Heart right ventricle (tissue), 16 donors: Measurements from ENCODE around the gene CCR5AS.

Experiments used
- ATAC-seq, 8 donors: fragments of 200-7000 bp; cut with Tn5 transposase; one replicate each; pipeline ENCODE4 v1.9.1; 2020; ENCODE audit warnings: mild to moderate bottlenecking in 8 of 8, moderate library complexity in 8 of 8, moderate number of reproducible peaks in 1 of 8
- DNase-seq, 2 donors: peaks; one replicate each; pipeline ENCODE4 v3.0.0-alpha.2; 2020
- H3K27ac ChIP-seq, 10 donors: fragments of 200-600 bp; sonication (generic) in 2 of 10; one replicate each; pipeline versions ENCODE4 v1.5.0 to v1.8.0; 2020 to 2022; ENCODE audit warnings: mild to moderate bottlenecking in 3 of 10
- H3K27me3 ChIP-seq, 7 donors: fragments of 200-600 bp; one replicate each; pipeline ENCODE4 v1.8.0; 2021 to 2022; ENCODE audit warnings: mild to moderate bottlenecking in 2 of 7
- H3K36me3 ChIP-seq, 9 donors: fragments of 200-600 bp; sonication (generic) in 1 of 9; one replicate each; pipeline versions ENCODE4 v1.5.0 to v1.8.0; 2020 to 2022; ENCODE audit warnings: mild to moderate bottlenecking in 2 of 9
- H3K4me1 ChIP-seq, 9 donors: fragments of 200-600 bp; sonication (generic) in 1 of 9; one replicate each; pipeline versions ENCODE4 v1.5.0 to v1.8.0; 2020 to 2022; ENCODE audit warnings: mild to moderate bottlenecking in 4 of 9
- H3K4me3 ChIP-seq, 10 donors: fragments of 200-600 bp; sonication (generic) in 2 of 10; one replicate each; pipeline versions ENCODE4 v1.5.0 to v1.8.0; 2020 to 2022; ENCODE audit warnings: mild to moderate bottlenecking in 7 of 10, moderate library complexity in 2 of 10
- H3K9me3 ChIP-seq, 11 donors: fragments of 200-600 bp in 10 of 11; sonication (generic) in 2 of 11; one replicate each; pipeline versions ENCODE4 v1.5.0 to v1.8.0; 2013 to 2022; ENCODE audit warnings: mild to moderate bottlenecking in 2 of 11, control low read depth in 1 of 11, moderate library complexity in 1 of 11
- CTCF ChIP-seq, 9 donors: fragments of 200-600 bp; sonication (generic) in 2 of 9; IDR thresholded peaks; one replicate each; pipeline versions ENCODE4 v1.5.0 to v1.8.0; 2021 to 2022; ENCODE audit warnings: antibody characterized with exemption in 9 of 9, mild to moderate bottlenecking in 5 of 9, moderate library complexity in 1 of 9
- WGBS, 2 donors: extraction: QIAGEN DNeasy Blood & Tissue Kit; methylation state at CpG; one replicate each; pipeline ENCODE4 v1.1.7; 2013; ENCODE audit warnings: inconsistent platforms in 1 of 2; 5-methylcytosine and 5-hydroxymethylcytosine counted together
- intact Hi-C, 10 donors: fragments of 100-400 bp; cut with DNase I; formaldehyde crosslinking; loops; one replicate each; pipeline versions ENCODE4 v1.11.1 to v1.14.2; 2022
- donor health status: Arrhythmogenic right ventricular cardiomyopathy.
- donor health status: ischemic (EF 13 %, LVEDD 7.1; RV severe dilation, severe dysfunction).
- donor health status: healthy with polysubstance abuse.
- donor health status: DM: no; HTN: yes; CAD: no.
- donor health status: DM: no; HTN: no; CAD: no.
- donor health status: ischemic (EF 25% LVEDD 6.9; RV normal size, moderate dysfunction).
- donor health status: ischemic (EF 25% LVEDD 5.7; RV mildly dilated, moderate dysfunction).
- donor health status: healthy.
- donor health status: DM: yes; HTN: yes; CAD: no.
- donor health status: Ischemic cardiomyopathy.
- donor health status: ischemic (EF 35%, LVEDD 5.7; RV mildly dilated, moderate dysfunction).
- donor health status: nonischemic (EF 11% LVEDD 7.7; RV severe dilation, severe dysfunction).
- donor health status: DM: yes; HTN: yes; CAD: no.
- donor health status: PGD.
- donor health status: ischemic (EF 29% LVEDD 5.4; RV normal size, mild dysfunction).
- donor health status: nonischemic (EF 23%, LVEDD 6.1; RV moderate dilation, normal function).

CCR5AS gene

DNA sequence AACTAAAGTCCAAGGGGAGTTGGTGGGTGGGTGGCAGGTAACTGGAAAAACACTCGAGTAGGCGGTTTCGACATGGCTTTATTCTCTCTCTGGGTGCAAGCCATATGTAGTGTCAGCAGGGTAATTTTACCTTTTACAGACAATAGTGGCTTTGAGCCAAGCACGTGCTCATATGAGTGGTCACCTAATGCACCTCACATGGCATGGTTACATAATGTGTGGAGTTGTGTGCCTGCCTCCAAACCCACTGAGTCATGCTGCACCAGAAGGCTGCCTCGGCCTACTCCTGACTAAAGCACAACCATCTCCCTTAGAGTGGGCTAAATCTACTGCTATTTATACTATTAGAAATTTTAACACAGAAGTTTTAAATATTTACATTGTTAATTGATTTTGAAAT, 16.7 kb upstream of the CCR5AS start:
- TF ChIP-seq CTCF (IDR thresholded peaks at IDR 0.05), result no peak
- ATAC-seq (no peak), DNase-seq (no peak)
- Histone ChIP-seq H3K4me1 (peaks cover 0 to 7% (median 0%) of the 10 kb centered on the region in 9 donors), H3K4me3 (no peak overlapping the region), H3K27me3 (no peaks in the 10 kb centered on the region), H3K36me3 (no peaks in the 10 kb centered on the region), H3K9me3 (no peaks in the 10 kb centered on the region), H3K27ac (no peak overlapping the region)
- WGBS, 2 donors, result 73 to 75% methylated on average over 5 of the region's 5 CpGs
- intact Hi-C loops, result loop anchor here in 2 of 10 donors (10.0 kb wide), 2 partner anchors 139 to 149 kb away; no protein-coding TSS in a partner anchor

GRCh38 chr3:46422617-46423016, 15.8 kb upstream of the CCR5AS start:
- WGBS, 2 donors, result 88 to 90% methylated on average over 6 of the region's 6 CpGs
- Histone ChIP-seq H3K27me3 (no peaks in the 10 kb centered on the region), H3K36me3 (no peaks in the 10 kb centered on the region), H3K9me3 (no peaks in the 10 kb centered on the region), H3K4me1 (peaks cover 0 to 1% (median 0%) of the 10 kb centered on the region in 9 donors), H3K4me3 (no peak overlapping the region), H3K27ac (no peak overlapping the region)
- ATAC-seq, result peak in 1 of 8 donors; percentile 20
- DNase-seq, result no peak
- intact Hi-C loops, result loop anchor here in 2 of 10 donors (10.0 kb wide), 2 partner anchors 138 to 148 kb away; no protein-coding TSS in a partner anchor
- no peak for TF ChIP-seq CTCF (IDR thresholded peaks at IDR 0.05)

- ATAC-seq, result no peak
- intact Hi-C loops, result loop anchor here in 2 of 10 donors (10.0 kb wide), 2 partner anchors 136 to 146 kb away; no protein-coding TSS in a partner anchor
- Histone ChIP-seq H3K27ac (no peak overlapping the region), H3K27me3 (no peaks in the 10 kb centered on the region), H3K9me3 (no peaks in the 10 kb centered on the region), H3K4me1 (peaks cover 0 to 17% (median 10%) of the 10 kb centered on the region in 9 donors), H3K36me3 (no peaks in the 10 kb centered on the region), H3K4me3 (no peak overlapping the region)
- 57 to 80% methylated on average over 2 of the region's 2 CpGs for WGBS, 2 donors
- TF ChIP-seq CTCF (IDR thresholded peaks at IDR 0.05), result no peak
- DNase-seq, result no peak
Measured at GRCh38 chr3:46420931-46421330, 14.1 kb upstream of the CCR5AS start.

DNA sequence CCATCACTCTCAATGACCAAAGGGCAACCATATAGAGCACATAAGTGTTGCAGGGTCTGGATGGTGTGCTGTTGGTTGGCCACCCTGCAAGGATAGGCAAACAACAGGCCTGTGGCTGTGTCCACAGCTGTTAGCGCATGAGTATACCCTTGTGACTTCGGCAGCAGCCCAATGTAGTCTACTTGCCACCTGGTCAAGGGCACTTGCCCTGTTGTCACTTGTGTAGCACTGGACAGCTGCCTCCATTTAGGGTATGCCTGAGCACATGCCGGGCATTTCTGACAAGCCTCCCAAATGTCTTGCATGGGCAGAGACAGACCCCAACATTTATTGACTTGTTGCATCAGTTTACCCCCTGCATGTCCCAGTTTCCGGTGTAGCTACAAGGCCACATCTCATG, 12.9 kb upstream of the CCR5AS start:
- WGBS, 2 donors, result 99% methylated on average over 4 of the region's 4 CpGs

More for the DNA sequence above, 12.9 kb upstream of the CCR5AS start:
- Histone ChIP-seq H3K9me3 (no peaks in the 10 kb centered on the region), H3K4me3 (no peak overlapping the region), H3K36me3 (no peaks in the 10 kb centered on the region), H3K27ac (no peak overlapping the region), H3K4me1 (peaks cover 0 to 27% (median 15%) of the 10 kb centered on the region in 9 donors), H3K27me3 (no peaks in the 10 kb centered on the region)
- intact Hi-C loops, result loop anchor here in 2 of 10 donors (10.0 kb wide), 2 partner anchors 135 to 145 kb away; no protein-coding TSS in a partner anchor
- TF ChIP-seq CTCF (IDR thresholded peaks at IDR 0.05), result no peak
- ATAC-seq, result no peak
- DNase-seq, result no peak
